GM18520 (cell line): ENCODE results near the gene PRKCI.
"Not testable (repeated sequence)": the region's sequence is repeated elsewhere in the genome, so short reads cannot be mapped to it uniquely, and the experiment has no call there.

Experiments
- ATAC-seq: cut with Tn5 transposase; IDR thresholded peaks from one replicate; pipeline ENCODE4 v1.9.1; 2021; ENCODE audit not compliant: unreplicated experiment

Gene PRKCI

GRCh38 chr3:170221924-170222646 is at the start of gene PRKCI:
TSS of gene PRKCI (plus strand) at chr3:170222424. CDS start at chr3:170222670, 246 bp downstream.
- peak; percentile 95 for ATAC-seq

- no peak for ATAC-seq
Observed at GRCh38 chr3:170178651-170179050, 43.6 kb upstream of the PRKCI start.

DNA sequence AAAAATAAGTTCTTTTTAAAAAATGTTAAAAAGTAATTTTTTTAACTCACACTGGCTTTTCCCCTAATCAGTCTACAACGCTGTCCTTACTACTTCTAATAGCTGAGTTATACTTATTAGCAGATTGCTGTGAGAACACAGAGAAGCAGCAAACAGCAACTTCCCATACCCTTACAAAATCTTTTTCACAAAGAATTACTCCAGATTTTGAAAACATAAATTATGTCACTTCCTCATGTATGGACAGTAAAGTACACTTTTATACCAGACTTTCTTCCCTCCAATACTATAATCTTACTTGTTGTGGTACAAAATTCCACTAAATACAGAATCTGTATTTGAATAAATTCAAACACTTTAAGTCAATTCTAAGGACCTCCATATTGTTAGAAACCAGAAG is 42.8 kb upstream of the PRKCI start:
- no peak for ATAC-seq

DNA sequence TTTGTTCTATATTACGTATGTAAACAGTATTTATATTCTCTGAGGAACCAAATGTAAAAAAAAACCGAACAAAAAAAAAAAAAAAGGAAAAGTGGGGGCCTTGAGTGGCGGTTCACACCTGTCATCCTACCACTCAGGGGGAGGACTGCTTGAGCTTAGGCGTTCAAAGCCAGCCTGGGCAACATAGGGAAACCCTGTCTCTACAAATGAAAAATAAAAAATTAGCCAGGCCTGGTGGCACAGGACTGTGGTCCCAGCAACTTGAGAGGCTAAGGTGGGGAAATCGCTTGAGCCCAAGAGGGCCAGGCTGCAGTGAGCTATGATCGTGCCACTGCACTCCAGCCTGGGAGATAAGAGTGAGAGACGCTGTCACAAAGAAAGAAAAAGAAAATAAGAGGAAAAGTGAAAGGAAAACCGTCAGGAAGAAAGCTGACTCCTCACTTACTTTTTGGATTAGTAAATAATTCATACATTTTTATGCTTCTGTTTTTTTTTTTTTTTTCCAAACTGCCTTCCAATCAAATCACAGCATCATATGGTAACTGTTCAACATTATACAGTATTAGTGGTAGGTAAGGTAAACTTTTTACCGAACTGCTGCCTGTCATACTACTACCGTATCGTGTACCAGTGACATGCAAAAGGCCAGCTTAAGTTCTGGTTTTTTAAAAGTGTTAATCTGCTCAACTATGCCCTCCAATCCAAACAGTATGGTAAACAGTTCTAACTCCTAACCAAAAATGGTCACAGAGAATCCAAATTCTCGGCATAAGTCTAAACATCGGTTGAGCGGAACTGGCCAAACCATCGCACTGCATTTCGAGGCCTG is 41.9 kb upstream of the PRKCI start:
- ATAC-seq, result peak; percentile 25

- ATAC-seq, result peak; percentile 76
Observed at GRCh38 chr3:170180908-170181885, 41.0 kb upstream of the PRKCI start, which contains the start of gene PHC3. TSS of gene PHC3 (minus strand) at chr3:170181733. CDS start at chr3:170181715, 18 bp downstream.

- no peak for ATAC-seq
Observed at GRCh38 chr3:170189398-170190256, 32.6 kb upstream of the PRKCI start.

DNA sequence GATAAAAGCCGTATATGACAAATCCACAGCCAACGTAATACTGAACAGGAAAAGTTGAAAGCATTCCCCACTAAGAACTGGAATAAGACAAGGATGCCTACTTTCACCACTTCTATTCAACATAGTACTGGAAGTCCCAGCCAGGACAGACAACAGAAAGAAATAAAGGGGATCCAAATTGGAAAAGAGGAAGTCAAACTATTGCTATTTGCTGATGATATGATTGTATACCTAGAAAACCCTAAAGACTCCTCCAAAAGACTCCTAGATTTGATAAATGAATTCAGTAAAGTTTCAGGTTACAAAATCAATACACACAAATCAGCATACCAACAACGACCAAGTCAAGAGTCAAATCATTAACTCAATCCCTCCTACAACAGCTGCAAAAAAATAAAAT is 26.5 kb upstream of the PRKCI start:
- not testable (repeated sequence) for ATAC-seq

GRCh38 chr3:170196833-170197232 is 25.4 kb upstream of the PRKCI start:
- no peak for ATAC-seq

DNA sequence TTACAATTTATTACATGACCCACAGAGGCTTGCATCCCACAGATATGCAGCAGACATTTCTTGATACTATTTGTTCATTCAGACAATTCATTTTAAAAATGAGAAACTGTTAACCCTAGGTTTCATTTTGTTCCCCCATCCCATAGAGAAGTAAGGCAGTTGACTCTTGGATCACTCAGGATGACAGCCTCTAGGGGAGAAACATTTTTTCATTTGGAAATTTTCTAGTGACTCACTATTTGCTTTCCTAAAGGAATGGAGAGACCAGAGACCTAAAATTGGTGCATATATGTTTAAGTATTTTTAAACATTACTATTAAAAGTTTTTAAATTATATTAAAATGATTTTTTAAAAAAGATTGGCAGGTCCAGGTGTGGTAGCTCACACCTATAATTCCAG is 21.2 kb upstream of the PRKCI start:
- no peak for ATAC-seq

- ATAC-seq, result no peak
Observed at GRCh38 chr3:170201527-170201926, 20.7 kb upstream of the PRKCI start.

DNA sequence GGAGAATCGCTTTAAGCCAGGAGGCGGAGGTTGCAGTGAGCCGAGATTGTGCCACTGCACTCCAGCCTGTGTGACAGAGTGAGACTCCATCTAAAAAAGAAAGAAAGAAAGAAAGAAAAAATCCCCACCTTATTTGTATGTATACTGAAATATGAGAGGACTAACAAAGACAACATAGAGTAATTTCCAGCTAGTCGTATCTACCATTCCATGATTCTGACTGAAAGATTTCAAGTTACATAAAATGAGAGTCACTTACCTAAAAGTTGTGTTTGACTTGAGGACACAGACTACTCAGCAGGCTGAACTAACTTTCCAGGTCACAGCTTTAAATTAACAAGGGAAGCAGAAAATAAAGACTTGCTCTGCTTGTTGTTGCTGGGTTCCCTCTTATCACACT is 18.8 kb upstream of the PRKCI start:
- ATAC-seq, result no peak

DNA sequence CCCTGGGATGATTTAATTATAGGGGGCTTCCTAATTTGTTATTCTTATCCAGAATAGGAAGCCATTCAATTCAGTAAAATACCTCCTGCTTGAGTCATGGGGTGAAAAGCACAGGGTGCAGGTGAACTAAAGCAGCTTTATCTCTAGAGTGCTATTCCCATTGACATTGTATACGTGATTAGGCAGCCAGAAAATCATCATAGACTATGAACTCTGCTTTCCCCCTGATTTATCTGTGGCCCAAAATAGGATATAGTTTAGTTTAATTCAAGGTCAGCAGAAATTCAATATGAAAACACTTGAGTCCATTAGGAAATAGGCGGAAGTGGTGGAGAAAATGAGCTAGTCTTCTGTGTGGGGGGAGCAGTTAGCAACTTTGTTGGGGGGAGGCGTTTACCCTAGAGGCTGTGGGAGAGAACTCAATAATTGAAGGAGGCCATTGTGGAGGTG is 18.2 kb upstream of the PRKCI start:
- no peak for ATAC-seq

DNA sequence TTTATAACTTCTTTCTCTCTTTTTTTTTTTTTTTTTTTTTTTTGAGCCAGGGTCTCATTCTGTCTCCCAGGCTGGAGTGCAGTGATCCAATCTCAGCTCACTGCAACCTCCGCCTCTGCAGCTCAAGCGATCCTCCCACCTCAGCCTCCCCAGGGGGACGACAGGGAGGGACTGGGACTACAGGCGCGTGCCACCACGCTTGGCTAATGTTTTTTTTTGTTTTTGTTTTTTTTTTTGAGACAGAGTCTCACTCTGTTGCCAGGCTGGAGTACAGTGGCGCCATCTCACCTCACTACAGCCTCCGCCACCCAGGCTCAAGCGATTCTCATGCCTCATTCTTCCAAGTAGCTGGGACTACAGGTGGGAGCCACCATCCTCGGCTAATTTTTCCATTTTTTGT is 17.7 kb upstream of the PRKCI start:
- ATAC-seq, result no peak

DNA sequence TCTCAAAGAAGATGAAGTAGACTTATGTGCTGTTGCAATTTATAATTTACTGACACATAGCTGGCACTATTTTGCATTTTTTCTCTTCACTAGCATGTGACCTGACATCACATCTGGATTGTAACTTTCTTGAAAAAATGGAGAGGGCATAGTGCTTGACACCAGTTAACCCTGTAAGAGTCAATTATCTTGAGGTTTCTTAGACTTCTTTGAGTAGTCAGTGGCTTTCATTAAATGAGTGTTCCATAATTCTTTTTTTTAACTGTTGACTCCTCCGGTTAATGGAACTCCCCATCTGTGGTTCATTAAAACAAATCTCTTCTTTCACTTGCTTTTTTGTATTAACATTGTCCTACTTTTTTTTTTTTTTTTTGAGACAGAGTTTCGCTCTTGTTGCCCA is 16.9 kb upstream of the PRKCI start:
- peak; percentile 67 for ATAC-seq

DNA sequence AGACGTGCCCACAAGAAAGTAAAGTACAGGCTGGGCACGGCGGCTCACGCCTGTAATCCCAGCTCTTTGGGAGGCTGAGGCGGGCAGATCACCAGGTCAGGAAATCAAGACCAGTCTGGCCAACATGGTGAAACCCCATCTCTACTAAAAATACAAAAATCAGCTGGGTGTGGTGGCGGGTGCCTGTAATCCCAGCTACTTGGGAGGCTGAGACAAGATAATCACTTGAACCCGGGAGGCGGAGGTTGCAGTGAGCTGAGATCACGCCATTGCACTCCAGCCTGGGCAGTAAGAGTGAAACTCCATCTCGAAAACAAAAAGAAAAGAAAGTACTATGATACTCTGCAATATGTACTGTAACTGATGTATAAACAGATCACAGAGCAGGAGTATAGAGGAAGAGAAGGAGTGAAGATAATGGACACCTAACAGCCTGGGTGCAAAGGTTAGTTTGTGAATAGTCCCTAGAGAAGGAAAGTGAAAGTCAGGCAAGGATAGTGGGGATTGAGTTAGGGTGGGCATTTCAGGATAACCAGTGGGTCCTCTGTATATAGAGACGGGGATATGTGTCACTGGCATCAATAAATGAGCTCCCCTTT is 16.0 kb upstream of the PRKCI start:
- not testable (repeated sequence) for ATAC-seq

- no peak for ATAC-seq
Observed at GRCh38 chr3:170207717-170208116, 14.5 kb upstream of the PRKCI start.

GRCh38 chr3:170211668-170212067 is 10.6 kb upstream of the PRKCI start:
- ATAC-seq, result no peak

DNA sequence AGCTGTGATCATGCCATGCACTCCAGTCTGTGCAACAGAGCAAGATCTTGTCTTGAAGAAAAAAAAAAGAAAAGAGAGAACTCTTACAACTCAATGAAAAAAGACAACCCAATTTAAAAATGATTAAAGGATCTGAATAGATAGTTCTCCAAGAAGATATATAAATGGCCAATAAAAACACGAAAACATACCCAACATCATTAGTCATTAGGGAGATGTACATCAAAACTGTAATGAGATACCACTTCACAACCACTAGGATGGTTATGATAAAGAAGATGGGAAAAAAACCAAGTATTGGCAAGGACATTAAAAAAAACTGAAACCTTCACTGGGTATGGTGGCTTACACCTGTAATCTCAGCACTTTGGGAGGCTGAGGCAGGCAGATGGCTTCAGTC is 2.4 kb upstream of the PRKCI start:
- ATAC-seq, result no peak

GRCh38 chr3:170220871-170221270 is 1.4 kb upstream of the PRKCI start:
- no peak for ATAC-seq
